Natural killer cell (primary cell): Measurements from ENCODE around the gene CD8B2. TPM values are rescaled to one million over a fixed set of nuclear protein-coding genes. Genes with fewer than 3 reads are reported as not detected.

Experiments
- ATAC-seq, 3 donors: fragments of 150-1000 bp in 2 of 3; fragments of 200-7000 bp in 1 of 3; cut with Tn5 transposase; 1 replicate in 1 of 3; 2 replicates in 2 of 3; pipeline ENCODE4 v1.10.0; 2021; ENCODE audit warnings: mild to moderate bottlenecking in 2 of 3, moderate library complexity in 2 of 3
- DNase-seq, 2 donors: peaks; one replicate each; pipeline versions ENCODE4 v3.0.0 to v3.0.0-alpha.2; 2013 to 2021; ENCODE audit warnings: mixed read lengths in 1 of 2
- H3K27ac ChIP-seq: one replicate; pipeline ENCODE4 v1.5.1; 2013; ENCODE audit warnings: mild to moderate bottlenecking, low read length
- H3K27me3 ChIP-seq: one replicate; pipeline ENCODE4 v1.6.1; 2013; ENCODE audit warnings: low read length; ENCODE audit not compliant: control insufficient read depth, insufficient read depth
- H3K36me3 ChIP-seq: one replicate; pipeline ENCODE4 v1.6.1; 2013; ENCODE audit warnings: low read length; ENCODE audit not compliant: control insufficient read depth, insufficient read depth
- H3K4me1 ChIP-seq: one replicate; pipeline ENCODE4 v1.6.1; 2013; ENCODE audit warnings: low read length; ENCODE audit not compliant: control insufficient read depth, insufficient read depth
- H3K4me3 ChIP-seq: one replicate; pipeline ENCODE4 v1.5.1; 2013; ENCODE audit warnings: low read length
- H3K9me3 ChIP-seq: one replicate; pipeline ENCODE4 v1.6.1; 2013; ENCODE audit warnings: low read length; ENCODE audit not compliant: control insufficient read depth, insufficient read depth
- H3K27ac Mint-ChIP-seq, 2 donors: one replicate each; pipeline ENCODE4 v1.8.0; 2022; ENCODE audit warnings: mild to moderate bottlenecking in 2 of 2, mixed read lengths in 2 of 2, moderate library complexity in 1 of 2
- H3K27me3 Mint-ChIP-seq, 2 donors: one replicate each; pipeline ENCODE4 v1.8.0; 2022; ENCODE audit warnings: low read depth in 2 of 2, mixed read lengths in 2 of 2
- H3K36me3 Mint-ChIP-seq: one replicate; pipeline ENCODE4 v1.8.0; 2022; ENCODE audit warnings: mixed read lengths
- H3K4me1 Mint-ChIP-seq, 2 donors: one replicate each; pipeline ENCODE4 v1.8.0; 2022; ENCODE audit warnings: mixed read lengths in 2 of 2
- H3K4me3 Mint-ChIP-seq: one replicate; pipeline ENCODE4 v1.8.0; 2022; ENCODE audit warnings: mild to moderate bottlenecking, moderate library complexity, mixed read lengths
- H3K9me3 Mint-ChIP-seq, 2 donors: one replicate each; pipeline ENCODE4 v1.8.0; 2022; ENCODE audit warnings: mixed read lengths in 2 of 2
- CTCF ChIP-seq: fragments of 200-600 bp; IDR thresholded peaks from one replicate; pipeline ENCODE4 v1.8.0; 2022; ENCODE audit warnings: antibody characterized with exemption
- WGBS: methylation state at CpG from one replicate; pipeline ENCODE4 v1.1.7; 2013; ENCODE audit warnings: missing lambda C conversion rate; ENCODE audit not compliant: insufficient coverage; 5-methylcytosine and 5-hydroxymethylcytosine counted together
- intact Hi-C: fragments of 100-400 bp; cut with micrococcal nuclease; formaldehyde crosslinking; loops from one replicate; pipeline ENCODE4 v1.14.2; 2022
- total RNA-seq, 4 donors: library from RNA; stranded (reverse); fragments of 120-200 nt in 1 of 4; gene quantifications; one replicate each; pipeline versions ENCODE4 v1.2.3 to v1.2.4, GENCODE V29; 2013 to 2022

The CD8B2 gene
- total RNA-seq, 3 donors from 2014 or later (not counting 1 experiment from before 2014, with no cell fraction given) = 0.36 to 1.0 (median 0.49) TPM

GRCh38 chr2:106560773-106561172 is 73.6 kb downstream of the CD8B2 start:
- peaks cover 13 to 36% of the 10 kb centered on the region in 2 donors for H3K27me3 Mint-ChIP-seq
- DNase-seq (no peak), ATAC-seq (no peak)
- Histone ChIP-seq H3K36me3 (no peaks in the 10 kb centered on the region), H3K4me3 (no peak overlapping the region), H3K27ac (no peak overlapping the region), H3K4me1 (no peaks in the 10 kb centered on the region), H3K27me3 (no peaks in the 10 kb centered on the region), H3K9me3 (no peaks in the 10 kb centered on the region)
- intact Hi-C loops = no loop called here
- TF ChIP-seq CTCF = no peak
- no peak overlapping the region for H3K4me3 Mint-ChIP-seq
- WGBS = 80% methylated on average over 1 of the region's 1 CpG
- no peaks in the 10 kb centered on the region for H3K4me1 Mint-ChIP-seq
- peaks cover 0 to 2% of the 10 kb centered on the region in 2 donors for H3K9me3 Mint-ChIP-seq
- H3K36me3 Mint-ChIP-seq = no peaks in the 10 kb centered on the region
- H3K27ac Mint-ChIP-seq = no peak overlapping the region

- H3K4me3 ChIP-seq = no peak overlapping the region
- TF ChIP-seq CTCF = no peak
- no peak overlapping the region for H3K27ac Mint-ChIP-seq
- H3K27me3 ChIP-seq = no peaks in the 10 kb centered on the region
- no peak overlapping the region for H3K27ac ChIP-seq
- H3K36me3 Mint-ChIP-seq = no peaks in the 10 kb centered on the region
- H3K27me3 Mint-ChIP-seq = peaks cover 11 to 35% of the 10 kb centered on the region in 2 donors
- 39% methylated on average over 8 of the region's 8 CpGs for WGBS
- no peaks in the 10 kb centered on the region for H3K36me3 ChIP-seq
- no peak overlapping the region for H3K4me3 Mint-ChIP-seq
- H3K9me3 Mint-ChIP-seq = peaks cover 0 to 1% of the 10 kb centered on the region in 2 donors
- H3K4me1 ChIP-seq = no peaks in the 10 kb centered on the region
- ATAC-seq (no peak), DNase-seq (no peak)
- intact Hi-C loops = no loop called here
- H3K9me3 ChIP-seq = no peaks in the 10 kb centered on the region
- no peaks in the 10 kb centered on the region for H3K4me1 Mint-ChIP-seq
These were observed 74.2 kb downstream of the CD8B2 start for GRCh38 chr2:106561356-106561755.

GRCh38 chr2:106561803-106562202 is 74.6 kb downstream of the CD8B2 start:
- H3K27ac Mint-ChIP-seq = no peak overlapping the region
- 95% methylated on average over 3 of the region's 4 CpGs for WGBS
- H3K4me3 Mint-ChIP-seq = no peak overlapping the region
- H3K4me1 ChIP-seq = no peaks in the 10 kb centered on the region
- no peak for DNase-seq
- no peaks in the 10 kb centered on the region for H3K36me3 ChIP-seq
- intact Hi-C loops = no loop called here
- H3K27me3 Mint-ChIP-seq = peaks cover 11 to 32% of the 10 kb centered on the region in 2 donors
- ATAC-seq = no peak
- no peak overlapping the region for H3K27ac ChIP-seq
- H3K36me3 Mint-ChIP-seq = no peaks in the 10 kb centered on the region
- no peaks in the 10 kb centered on the region for H3K4me1 Mint-ChIP-seq
- H3K27me3 ChIP-seq = no peaks in the 10 kb centered on the region
- no peak overlapping the region for H3K4me3 ChIP-seq
- H3K9me3 ChIP-seq = no peaks in the 10 kb centered on the region
- H3K9me3 Mint-ChIP-seq = no peaks in the 10 kb centered on the region
- no peak for TF ChIP-seq CTCF
